Karpas-422 (cell line): ENCODE data around the gene IQGAP3. TPM values are rescaled to one million over a fixed set of nuclear protein-coding genes. Genes with fewer than 3 reads are reported as not detected.

ENCODE experiments used
- DNase-seq: peaks from one replicate; pipeline ENCODE4 v3.0.0-alpha.2; 2015
- H2AFZ ChIP-seq: fragments of 200-600 bp; sonication (generic); 2 replicates; pipeline ENCODE4 v1.6.1; 2014; ENCODE audit warnings: antibody characterized with exemption, low read length, mixed read lengths
- H3K27ac ChIP-seq: fragments of 200-600 bp; sonication (generic); 2 replicates; pipeline ENCODE4 v1.5.1; 2014; ENCODE audit warnings: mild to moderate bottlenecking, low read length, moderate library complexity
- H3K27me3 ChIP-seq: fragments of 200-600 bp; sonication (generic); 2 replicates; pipeline ENCODE4 v1.6.1; 2014; ENCODE audit warnings: low read length, mixed read lengths
- H3K36me3 ChIP-seq: fragments of 200-600 bp; sonication (generic); 2 replicates; pipeline ENCODE4 v1.6.1; 2014; ENCODE audit warnings: low read length, mixed read lengths; ENCODE audit not compliant: insufficient read depth
- H3K4me1 ChIP-seq: fragments of 200-600 bp; sonication (generic); 2 replicates; pipeline ENCODE4 v1.6.1; 2014; ENCODE audit warnings: mild to moderate bottlenecking, low read length, mixed read lengths
- H3K4me2 ChIP-seq: fragments of 200-600 bp; sonication (generic); 2 replicates; pipeline ENCODE4 v1.6.1; 2014; ENCODE audit warnings: low read length, low read depth, mild to moderate bottlenecking; ENCODE audit not compliant: poor library complexity, severe bottlenecking
- H3K4me3 ChIP-seq: fragments of 200-600 bp; sonication (generic); 2 replicates; pipeline ENCODE4 v1.5.1; 2014; ENCODE audit warnings: mild to moderate bottlenecking, antibody characterized with exemption, low read length, mixed read lengths
- H3K79me2 ChIP-seq: fragments of 200-600 bp; sonication (generic); 2 replicates; pipeline ENCODE4 v1.6.1; 2014; ENCODE audit warnings: mild to moderate bottlenecking, low read length, mixed read lengths
- H3K9ac ChIP-seq: fragments of 200-600 bp; sonication (generic); 2 replicates; pipeline ENCODE4 v1.6.0; 2014; ENCODE audit warnings: low read length
- H3K9me2 ChIP-seq: fragments of 200-600 bp; sonication (generic), shearing (Covaris generic); replicated peaks from 2 replicates; pipeline ENCODE4 v1.6.0; 2014; ENCODE audit warnings: mild to moderate bottlenecking, low read length, moderate library complexity; ENCODE audit not compliant: insufficient read depth
- H3K9me3 ChIP-seq: fragments of 300-700, 200-600 bp; sonication (generic); 2 replicates; pipeline ENCODE4 v1.6.1; 2014; ENCODE audit warnings: low read length, mixed read lengths
- H4K20me1 ChIP-seq: fragments of 200-600 bp; sonication (generic); 2 replicates; pipeline ENCODE4 v1.6.1; 2014; ENCODE audit warnings: mild to moderate bottlenecking, antibody characterized with exemption, low read length, low read depth; ENCODE audit not compliant: insufficient read depth
- total RNA-seq: library from RNA; depleted of rRNA; stranded (reverse); fragments of >200 nt; shearing (Covaris generic); gene quantifications from 2 replicates; pipeline ENCODE4 v1.2.3, GENCODE V29; 2014; ENCODE audit warnings: low replicate concordance

The IQGAP3 gene
- total RNA-seq, 1 experiment from 2014 or later, result 0.75 TPM

DNA sequence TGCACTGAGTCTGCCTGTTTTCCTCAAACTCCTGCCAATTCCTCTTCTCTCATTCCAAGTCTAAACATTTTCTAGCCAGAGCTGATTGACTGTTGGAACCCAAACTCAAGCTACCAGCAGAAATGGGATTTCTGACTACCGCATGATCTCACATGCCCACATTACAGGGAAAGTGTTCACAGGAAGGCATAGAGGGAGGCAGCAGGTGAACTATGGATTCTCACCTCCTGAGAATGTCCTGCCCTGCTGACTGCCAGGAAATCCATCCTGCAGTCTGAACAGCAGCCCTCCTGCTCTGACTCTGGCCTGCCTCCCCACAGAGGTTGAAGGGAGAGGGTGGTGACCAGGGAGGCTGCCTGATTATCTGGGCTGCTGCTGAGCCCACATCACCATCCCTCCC is 22.5 kb downstream of the IQGAP3 start:
- no peak for DNase-seq
- Histone ChIP-seq H3K36me3 (no peaks in the 10 kb centered on the region), H3K9me3 (no peaks in the 10 kb centered on the region), H3K9ac (no peak overlapping the region), H3K9me2 (no peaks in the 10 kb centered on the region; the same call in 1 of the 2 replicates), H3K4me2 (no peak overlapping the region), H3K79me2 (no peaks in the 10 kb centered on the region), H4K20me1 (no peaks in the 10 kb centered on the region), H3K4me1 (peaks cover 43% of the 10 kb centered on the region), H3K4me3 (no peak overlapping the region), H2AFZ (no peak overlapping the region), H3K27me3 (no peaks in the 10 kb centered on the region), H3K27ac (no peak overlapping the region)

DNA sequence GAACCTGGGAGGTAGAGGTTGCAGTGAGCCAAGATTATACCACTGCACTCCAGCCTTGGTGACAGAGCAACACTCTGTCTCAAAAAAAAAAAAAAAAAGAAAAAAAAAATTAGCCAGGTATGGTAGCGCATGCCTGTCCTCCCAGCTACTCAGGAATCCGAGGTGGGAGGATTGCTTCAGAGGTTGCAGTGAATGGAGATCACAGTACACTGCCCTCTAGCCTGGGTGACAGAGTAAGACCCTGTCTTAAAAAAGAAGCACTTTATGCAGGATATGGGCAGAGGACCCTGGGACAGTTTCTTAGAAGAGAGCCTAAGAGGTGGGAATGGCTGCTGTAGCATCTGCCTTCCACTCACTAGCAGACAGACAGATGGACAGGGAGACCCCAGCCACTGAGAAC is 23.0 kb downstream of the IQGAP3 start:
- Histone ChIP-seq H4K20me1 (no peaks in the 10 kb centered on the region), H3K4me1 (peaks cover 39% of the 10 kb centered on the region), H3K9me2 (no peaks in the 10 kb centered on the region; the same call in 1 of the 2 replicates), H2AFZ (no peak overlapping the region), H3K27me3 (no peaks in the 10 kb centered on the region), H3K27ac (no peak overlapping the region), H3K4me3 (no peak overlapping the region), H3K9ac (no peak overlapping the region), H3K4me2 (no peak overlapping the region), H3K79me2 (no peaks in the 10 kb centered on the region), H3K36me3 (no peaks in the 10 kb centered on the region), H3K9me3 (no peaks in the 10 kb centered on the region)
- DNase-seq, result no peak

DNA sequence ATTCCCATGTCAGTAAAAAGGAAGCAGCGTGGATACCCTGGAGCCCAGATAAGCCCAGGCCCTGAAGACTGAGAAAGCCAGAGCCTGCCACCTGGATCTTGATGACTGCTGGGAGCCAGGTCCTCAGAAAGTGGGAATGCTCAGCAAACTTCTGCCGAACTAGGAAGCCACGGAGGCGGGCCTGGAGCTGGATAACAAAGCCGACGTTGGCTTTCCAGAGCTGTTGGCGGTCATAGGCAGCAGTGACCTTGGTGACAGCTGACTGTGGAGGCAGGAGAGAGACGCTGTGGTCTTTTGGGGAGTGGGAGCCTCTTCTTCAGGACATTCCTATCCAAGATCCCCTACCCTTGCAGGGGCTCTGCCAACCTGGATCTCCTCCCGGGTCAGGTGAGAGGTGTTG is 24.4 kb downstream of the IQGAP3 start:
- H2AFZ ChIP-seq, result no peak overlapping the region
- no peak overlapping the region for H3K4me3 ChIP-seq
- no peak for DNase-seq
- no peak overlapping the region for H3K27ac ChIP-seq
- H3K9me2 ChIP-seq, result no peaks in the 10 kb centered on the region
- no peak overlapping the region for H3K4me2 ChIP-seq
- no peaks in the 10 kb centered on the region for H4K20me1 ChIP-seq
- H3K79me2 ChIP-seq, result no peaks in the 10 kb centered on the region
- no peaks in the 10 kb centered on the region for H3K27me3 ChIP-seq
- H3K36me3 ChIP-seq, result no peaks in the 10 kb centered on the region
- H3K9ac ChIP-seq, result no peak overlapping the region
- no peaks in the 10 kb centered on the region for H3K9me3 ChIP-seq
- peaks cover 25% of the 10 kb centered on the region for H3K4me1 ChIP-seq

DNA sequence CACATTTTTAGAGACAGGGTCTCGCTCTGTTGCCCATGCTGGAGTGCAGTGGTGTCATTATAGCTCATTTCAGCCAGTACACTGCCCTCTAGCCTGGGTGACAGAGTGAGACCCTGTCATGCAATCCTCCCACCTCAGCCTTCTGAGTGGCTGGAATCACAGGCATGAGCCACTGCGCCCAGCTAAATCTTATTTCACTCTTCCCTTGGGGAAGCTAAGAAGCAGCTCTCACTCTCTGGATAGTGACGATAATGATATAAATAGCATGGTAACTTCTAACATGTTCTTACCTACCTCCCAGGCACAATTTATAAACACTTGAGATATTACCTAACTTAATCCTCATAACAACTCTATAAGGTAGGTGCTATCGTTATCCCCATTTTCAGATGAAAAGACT is 24.9 kb downstream of the IQGAP3 start:
- no peak for DNase-seq
- Histone ChIP-seq H3K4me3 (no peak overlapping the region), H3K4me2 (no peak overlapping the region), H3K9ac (no peak overlapping the region), H3K9me2 (no peaks in the 10 kb centered on the region), H2AFZ (no peak overlapping the region), H3K4me1 (peaks cover 19% of the 10 kb centered on the region), H3K27ac (no peak overlapping the region), H3K79me2 (no peaks in the 10 kb centered on the region), H3K9me3 (no peaks in the 10 kb centered on the region), H4K20me1 (no peaks in the 10 kb centered on the region), H3K36me3 (no peaks in the 10 kb centered on the region), H3K27me3 (no peaks in the 10 kb centered on the region)

DNA sequence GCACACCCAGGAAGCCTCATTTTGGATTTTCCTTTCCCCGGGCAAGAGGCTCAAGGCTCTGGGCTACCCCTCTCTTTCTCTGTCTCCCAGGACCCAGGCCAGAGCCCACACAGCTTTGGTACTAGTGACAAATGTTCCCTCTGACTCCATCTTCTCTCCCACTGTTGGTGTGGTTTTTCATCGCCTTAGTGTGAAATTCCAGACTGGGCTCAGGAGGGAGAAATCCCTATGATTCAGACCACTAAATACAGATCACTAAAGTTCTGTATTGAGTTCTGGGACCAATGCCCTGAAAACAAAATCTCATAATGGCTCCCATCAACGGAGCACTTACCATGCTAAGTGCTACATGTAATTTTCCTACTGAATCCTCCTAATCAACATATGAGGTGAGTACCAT is 26.1 kb downstream of the IQGAP3 start:
- Histone ChIP-seq H3K4me1 (peaks cover 8% of the 10 kb centered on the region), H3K4me2 (no peak overlapping the region), H3K9me3 (no peaks in the 10 kb centered on the region), H3K9ac (no peak overlapping the region), H3K27me3 (no peaks in the 10 kb centered on the region), H2AFZ (no peak overlapping the region), H3K79me2 (no peaks in the 10 kb centered on the region), H3K4me3 (no peak overlapping the region), H3K27ac (no peak overlapping the region), H4K20me1 (no peaks in the 10 kb centered on the region), H3K9me2 (no peaks in the 10 kb centered on the region), H3K36me3 (no peaks in the 10 kb centered on the region)
- no peak for DNase-seq

DNA sequence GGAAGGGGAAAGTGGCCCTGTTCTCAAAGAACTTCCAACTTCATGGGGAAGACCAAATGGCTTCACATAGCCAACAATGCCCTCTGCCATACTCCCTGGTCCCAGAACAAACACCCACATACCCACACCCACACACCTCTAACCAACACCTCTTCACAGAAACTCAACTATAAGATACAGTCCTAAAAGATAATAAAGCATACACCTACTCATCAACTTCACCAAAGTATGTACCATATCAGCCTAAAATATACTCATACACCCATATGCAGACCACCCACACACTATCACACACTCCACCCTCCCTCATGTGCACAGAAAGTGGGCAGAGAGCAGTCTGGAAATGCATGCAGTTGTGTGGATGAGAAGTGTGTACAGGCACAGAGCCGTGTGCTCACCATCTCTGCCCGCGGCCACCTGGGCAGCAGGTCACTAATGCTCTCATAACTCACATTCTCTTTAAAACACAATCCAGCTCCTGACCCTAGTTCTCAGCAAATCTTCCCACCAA is 27.7 kb downstream of the IQGAP3 start:
- no peaks in the 10 kb centered on the region for H4K20me1 ChIP-seq
- H3K4me2 ChIP-seq, result no peak overlapping the region
- no peaks in the 10 kb centered on the region for H3K9me2 ChIP-seq
- H3K79me2 ChIP-seq, result no peaks in the 10 kb centered on the region
- H3K27me3 ChIP-seq, result no peaks in the 10 kb centered on the region
- H3K4me1 ChIP-seq, result no peaks in the 10 kb centered on the region
- no peak overlapping the region for H3K27ac ChIP-seq
- DNase-seq, result no peak
- no peaks in the 10 kb centered on the region for H3K36me3 ChIP-seq
- H2AFZ ChIP-seq, result no peak overlapping the region
- H3K4me3 ChIP-seq, result no peak overlapping the region
- H3K9ac ChIP-seq, result no peak overlapping the region
- H3K9me3 ChIP-seq, result no peaks in the 10 kb centered on the region

DNA sequence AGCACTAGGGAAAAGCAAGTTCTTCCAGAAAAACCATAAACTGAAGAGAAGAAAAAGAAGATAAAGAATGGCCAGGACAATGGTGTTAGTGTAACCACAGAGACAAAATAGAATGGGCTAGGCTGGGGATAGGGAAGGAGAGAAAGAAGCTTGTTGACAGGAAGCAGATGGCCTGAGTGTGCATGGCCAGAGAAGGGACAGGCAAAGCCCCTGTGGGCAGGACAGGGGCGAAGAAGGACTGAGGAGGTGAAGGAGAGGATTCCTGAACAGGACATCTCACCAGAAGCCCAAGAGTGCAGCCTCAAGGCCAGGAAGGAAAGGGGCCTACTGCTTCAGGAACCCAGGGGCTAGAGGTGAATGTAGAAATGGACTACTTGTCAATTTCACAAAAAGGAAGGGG is 29.3 kb downstream of the IQGAP3 start:
- no peak overlapping the region for H3K4me2 ChIP-seq

DNA sequence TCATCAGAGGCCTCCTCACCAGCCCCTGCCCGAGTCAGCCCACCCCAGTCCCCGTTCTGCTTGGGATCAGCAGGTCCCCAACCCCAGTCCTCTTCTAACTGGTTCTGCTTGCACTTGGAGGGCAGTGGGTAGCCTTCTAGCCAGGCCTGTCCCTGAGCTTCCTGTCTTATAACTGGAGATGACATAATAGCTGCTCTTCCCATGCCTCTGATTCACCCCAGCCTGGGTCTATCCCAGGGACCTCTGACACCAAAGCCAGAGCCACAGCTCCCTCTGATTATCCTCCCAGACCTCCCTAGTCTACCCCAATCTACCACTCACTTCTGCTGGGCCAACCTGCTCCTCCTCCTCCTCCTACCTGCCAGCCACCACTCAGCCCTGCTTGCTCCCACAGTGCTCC is 31.4 kb downstream of the IQGAP3 start:
- Histone ChIP-seq H3K27me3 (no peaks in the 10 kb centered on the region), H3K4me2 (no peak overlapping the region), H3K4me1 (peaks cover 6% of the 10 kb centered on the region), H4K20me1 (no peaks in the 10 kb centered on the region), H3K79me2 (no peaks in the 10 kb centered on the region), H2AFZ (no peak overlapping the region), H3K4me3 (no peak overlapping the region), H3K36me3 (no peaks in the 10 kb centered on the region), H3K27ac (no peak overlapping the region), H3K9me3 (no peaks in the 10 kb centered on the region), H3K9ac (no peak overlapping the region), H3K9me2 (no peaks in the 10 kb centered on the region)
- no peak for DNase-seq

More for the DNA sequence above, 29.3 kb downstream of the IQGAP3 start:
- no peaks in the 10 kb centered on the region for H3K9me3 ChIP-seq
- no peak overlapping the region for H3K27ac ChIP-seq
- no peaks in the 10 kb centered on the region for H3K9me2 ChIP-seq
- H3K27me3 ChIP-seq, result no peaks in the 10 kb centered on the region
- no peaks in the 10 kb centered on the region for H4K20me1 ChIP-seq
- H3K4me1 ChIP-seq, result peaks cover 6% of the 10 kb centered on the region
- DNase-seq, result no peak
- no peaks in the 10 kb centered on the region for H3K79me2 ChIP-seq
- no peak overlapping the region for H2AFZ ChIP-seq
- no peak overlapping the region for H3K4me3 ChIP-seq
- no peaks in the 10 kb centered on the region for H3K36me3 ChIP-seq
- H3K9ac ChIP-seq, result no peak overlapping the region
